HUES6 (cell line): ENCODE measurements around the gene GOLGA6L6.
"Not testable (repeated sequence)": the region's sequence is repeated elsewhere in the genome, so short reads cannot be mapped to it uniquely, and the experiment has no call there.

Experiments
- H3K27ac ChIP-seq: 2 replicates; pipeline ENCODE4 v1.7.0; 2013; ENCODE audit warnings: low read depth, mild to moderate bottlenecking, low read length, inconsistent platforms
- H3K27me3 ChIP-seq: 2 replicates; pipeline ENCODE4 v1.6.1; 2013; ENCODE audit warnings: low read length; ENCODE audit not compliant: control insufficient read depth, insufficient read depth
- H3K36me3 ChIP-seq: 2 replicates; pipeline ENCODE4 v1.6.1; 2013; ENCODE audit warnings: low read length; ENCODE audit not compliant: control insufficient read depth, insufficient read depth
- H3K4me1 ChIP-seq: 2 replicates; pipeline ENCODE4 v1.6.1; 2013; ENCODE audit warnings: low read length; ENCODE audit not compliant: control insufficient read depth, insufficient read depth
- H3K4me3 ChIP-seq: 2 replicates; pipeline ENCODE4 v1.5.1; 2013; ENCODE audit warnings: low read depth, low read length
- H3K9ac ChIP-seq: one replicate; pipeline ENCODE4 v1.6.1; 2013; ENCODE audit warnings: mild to moderate bottlenecking, low read length
- H3K9me3 ChIP-seq: 2 replicates; pipeline ENCODE4 v1.6.1; 2013; ENCODE audit warnings: low read depth, low read length; ENCODE audit not compliant: control insufficient read depth, insufficient read depth

Gene GOLGA6L6

DNA sequence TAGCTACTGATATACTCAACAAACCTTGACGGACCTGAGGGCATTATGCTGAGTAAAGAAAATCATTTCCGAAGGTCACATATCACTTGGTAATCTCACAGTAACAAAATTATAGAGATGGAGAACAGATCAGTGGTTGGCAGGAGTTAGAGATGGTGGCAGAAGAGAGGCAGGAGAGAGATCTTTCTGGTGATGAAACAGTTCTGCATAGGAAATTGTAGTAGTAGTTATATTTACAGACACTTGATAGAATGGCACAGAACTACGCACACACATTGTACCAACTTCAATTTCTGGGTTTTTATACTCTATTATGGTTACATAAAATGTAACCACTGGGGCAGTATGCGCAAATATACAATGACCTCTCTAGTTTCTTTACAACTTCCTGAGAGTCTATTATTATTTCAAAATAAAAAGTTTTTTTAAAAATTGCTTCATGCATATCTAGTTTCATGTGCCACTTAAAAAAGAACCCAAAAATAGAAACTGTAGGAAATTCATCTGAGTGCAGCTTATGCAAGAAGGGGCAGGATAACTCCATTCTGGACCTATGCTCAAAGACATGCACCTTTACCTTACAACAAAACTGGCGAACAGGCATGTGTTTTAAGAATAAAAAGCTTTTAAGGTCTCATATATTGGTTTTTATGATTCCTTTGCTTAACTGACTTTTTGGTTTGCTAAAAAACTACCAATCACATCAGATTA lies 39.9 kb downstream of the GOLGA6L6 start:
- H3K36me3 ChIP-seq, H3K9ac ChIP-seq, H3K9me3 ChIP-seq, H3K4me3 ChIP-seq, H3K27ac ChIP-seq, H3K4me1 ChIP-seq, H3K27me3 ChIP-seq: not testable (repeated sequence)

- not testable (repeated sequence) for H3K27me3 ChIP-seq, H3K4me1 ChIP-seq, H3K9ac ChIP-seq, H3K36me3 ChIP-seq, H3K4me3 ChIP-seq, H3K27ac ChIP-seq, H3K9me3 ChIP-seq
These were observed 43.8 kb downstream of the GOLGA6L6 start for GRCh38 chr15:20497781-20498180.

DNA sequence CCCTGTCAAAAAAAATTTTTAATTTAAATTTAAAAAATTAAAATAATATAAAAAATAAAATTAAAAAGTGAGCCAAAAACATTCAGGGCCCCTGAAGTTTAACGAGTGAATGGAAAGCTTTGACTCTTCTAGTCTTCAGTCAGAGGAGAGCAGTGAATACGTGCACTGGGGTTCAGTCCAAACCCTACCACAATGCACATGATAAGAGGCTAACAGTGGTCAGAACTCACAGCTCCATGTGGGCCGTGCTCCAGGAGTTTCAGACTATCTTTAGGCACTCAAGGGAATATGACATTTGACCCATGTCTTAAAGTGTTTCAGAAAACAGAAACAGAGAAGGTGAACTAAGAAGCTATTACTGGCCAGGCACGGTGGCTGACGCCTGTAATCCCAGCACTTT lies 48.6 kb downstream of the GOLGA6L6 start:
- H3K4me3 ChIP-seq, H3K36me3 ChIP-seq, H3K27ac ChIP-seq, H3K4me1 ChIP-seq, H3K9ac ChIP-seq, H3K9me3 ChIP-seq, H3K27me3 ChIP-seq: not testable (repeated sequence)

DNA sequence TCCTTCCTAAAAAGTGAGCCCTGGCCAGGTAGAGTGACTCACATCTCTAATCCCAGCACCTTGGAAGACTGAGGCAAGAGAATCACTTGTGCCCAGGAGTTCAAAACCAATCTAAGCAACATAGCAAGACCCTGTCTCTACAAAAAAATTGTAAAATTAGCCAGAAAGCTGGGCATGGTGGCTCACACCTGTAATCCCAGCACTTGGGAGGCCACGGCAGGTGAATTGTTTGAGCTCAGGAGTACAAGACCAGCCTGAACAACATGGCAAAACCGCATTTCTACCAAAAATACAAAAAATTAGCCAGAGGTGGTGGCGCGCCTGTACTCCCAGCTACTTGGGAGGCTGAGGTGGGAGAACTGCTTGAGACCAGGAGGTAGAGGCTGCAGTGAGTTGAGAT lies 49.0 kb downstream of the GOLGA6L6 start:
- H3K9ac ChIP-seq, H3K4me3 ChIP-seq, H3K9me3 ChIP-seq, H3K27me3 ChIP-seq, H3K36me3 ChIP-seq, H3K4me1 ChIP-seq, H3K27ac ChIP-seq: not testable (repeated sequence)

- not testable (repeated sequence) for H3K27me3 ChIP-seq, H3K36me3 ChIP-seq, H3K27ac ChIP-seq, H3K9me3 ChIP-seq, H3K9ac ChIP-seq, H3K4me1 ChIP-seq, H3K4me3 ChIP-seq
These were observed 52.3 kb downstream of the GOLGA6L6 start for GRCh38 chr15:20489320-20489719.
